IPS DF 6.9 (cell line): ENCODE data around the gene TMEM88.

Experiments used
- DNase-seq: peaks from one replicate; pipeline ENCODE4 v3.0.0-alpha.2; 2013; ENCODE audit warnings: low read depth, low spot score
- H3K27ac ChIP-seq: one replicate; pipeline ENCODE4 v1.5.1; 2013; ENCODE audit warnings: low read length, control low read depth
- H3K27me3 ChIP-seq: 2 replicates; pipeline ENCODE4 v1.6.1; 2013; ENCODE audit warnings: mild to moderate bottlenecking, low read length; ENCODE audit not compliant: control insufficient read depth, insufficient read depth
- H3K36me3 ChIP-seq: 2 replicates; pipeline ENCODE4 v1.6.1; 2013; ENCODE audit warnings: low read length; ENCODE audit not compliant: control insufficient read depth, insufficient read depth
- H3K4me1 ChIP-seq: 2 replicates; pipeline ENCODE4 v1.6.1; 2013; ENCODE audit warnings: low read length; ENCODE audit not compliant: control insufficient read depth, insufficient read depth
- H3K4me3 ChIP-seq: 2 replicates; pipeline ENCODE4 v1.5.1; 2013; ENCODE audit warnings: mild to moderate bottlenecking, low read length
- H3K9me3 ChIP-seq: 2 replicates; pipeline ENCODE4 v1.6.1; 2013; ENCODE audit warnings: low read length, inconsistent platforms; ENCODE audit not compliant: control insufficient read depth, insufficient read depth
- WGBS: extraction: QIAGEN DNeasy Blood & Tissue Kit; methylation state at CpG from one replicate; pipeline ENCODE4 v1.1.7; 2013; ENCODE audit warnings: mixed read lengths, missing lambda C conversion rate; ENCODE audit not compliant: insufficient read length, insufficient coverage; 5-methylcytosine and 5-hydroxymethylcytosine counted together

The TMEM88 gene

GRCh38 chr17:7818746-7819645, 35.9 kb upstream of the TMEM88 start:
- peaks cover 3% of the 10 kb centered on the region for H3K4me1 ChIP-seq
- no CpG with 5 or more reads among the region's 27 CpGs for WGBS
- H3K27ac ChIP-seq: no peak overlapping the region
- no peak for DNase-seq
- no peaks in the 10 kb centered on the region; the same call in 1 of the 2 replicates for H3K27me3 ChIP-seq
- no peaks in the 10 kb centered on the region for H3K36me3 ChIP-seq
- H3K9me3 ChIP-seq: no peaks in the 10 kb centered on the region
- H3K4me3 ChIP-seq: no peak overlapping the region

- WGBS: no CpG with 5 or more reads among the region's 5 CpGs
- H3K36me3 ChIP-seq: no peaks in the 10 kb centered on the region
- no peak for DNase-seq
- H3K9me3 ChIP-seq: no peaks in the 10 kb centered on the region
- peaks cover 2% of the 10 kb centered on the region; the same call in 1 of the 2 replicates for H3K27me3 ChIP-seq
- H3K27ac ChIP-seq: no peak overlapping the region
- peaks cover 3% of the 10 kb centered on the region for H3K4me1 ChIP-seq
- no peak overlapping the region for H3K4me3 ChIP-seq
Measured at GRCh38 chr17:7820231-7820630, 34.6 kb upstream of the TMEM88 start.

GRCh38 chr17:7822126-7822525, 32.7 kb upstream of the TMEM88 start:
- Histone ChIP-seq H3K9me3 (no peaks in the 10 kb centered on the region), H3K4me1 (peaks cover 3% of the 10 kb centered on the region), H3K4me3 (no peak overlapping the region), H3K27ac (no peak overlapping the region), H3K27me3 (peaks cover 2% of the 10 kb centered on the region; the same call in 1 of the 2 replicates), H3K36me3 (no peaks in the 10 kb centered on the region)
- DNase-seq: no peak
- WGBS: 100% methylated on average over 1 of the region's 14 CpGs

- Histone ChIP-seq H3K27ac (no peak overlapping the region), H3K9me3 (no peaks in the 10 kb centered on the region), H3K36me3 (no peaks in the 10 kb centered on the region), H3K4me1 (peaks cover 3% of the 10 kb centered on the region), H3K27me3 (peaks cover 2% of the 10 kb centered on the region; the same call in 1 of the 2 replicates), H3K4me3 (no peak overlapping the region)
- no peak for DNase-seq
- WGBS: no CpG with 5 or more reads among the region's 20 CpGs
Measured at GRCh38 chr17:7823581-7824001, 31.3 kb upstream of the TMEM88 start.

- H3K27ac ChIP-seq: no peak overlapping the region
- no peak for DNase-seq
- peaks cover 3% of the 10 kb centered on the region; the same call in 1 of the 2 replicates for H3K4me1 ChIP-seq
- H3K9me3 ChIP-seq: no peaks in the 10 kb centered on the region
- H3K36me3 ChIP-seq: no peaks in the 10 kb centered on the region
- no CpG with 5 or more reads among the region's 9 CpGs for WGBS
- no peak overlapping the region for H3K4me3 ChIP-seq
- peaks cover 2% of the 10 kb centered on the region; the same call in 1 of the 2 replicates for H3K27me3 ChIP-seq
Measured at GRCh38 chr17:7824021-7824924, 30.6 kb upstream of the TMEM88 start.

- no peaks in the 10 kb centered on the region for H3K9me3 ChIP-seq
- WGBS: no CpG with 5 or more reads among the region's 12 CpGs
- H3K27ac ChIP-seq: no peak overlapping the region
- no peak overlapping the region for H3K4me3 ChIP-seq
- H3K36me3 ChIP-seq: no peaks in the 10 kb centered on the region
- H3K27me3 ChIP-seq: peaks cover 2% of the 10 kb centered on the region; the same call in 1 of the 2 replicates
- peaks cover 3% of the 10 kb centered on the region; the same call in 1 of the 2 replicates for H3K4me1 ChIP-seq
- no peak for DNase-seq
Measured at GRCh38 chr17:7825206-7825990, 29.5 kb upstream of the TMEM88 start.

- DNase-seq: no peak
- Histone ChIP-seq H3K36me3 (no peaks in the 10 kb centered on the region), H3K4me1 (peaks cover 3% of the 10 kb centered on the region; the same call in 1 of the 2 replicates), H3K27ac (no peak overlapping the region), H3K27me3 (peaks cover 4% of the 10 kb centered on the region; the same call in 1 of the 2 replicates), H3K4me3 (no peak overlapping the region), H3K9me3 (no peaks in the 10 kb centered on the region)
- 100% methylated on average over 1 of the region's 8 CpGs for WGBS
Measured at GRCh38 chr17:7830616-7831015, 24.2 kb upstream of the TMEM88 start.

- H3K27me3 ChIP-seq: peaks cover 4% of the 10 kb centered on the region; the same call in 1 of the 2 replicates
- peaks cover 3% of the 10 kb centered on the region; the same call in 1 of the 2 replicates for H3K4me1 ChIP-seq
- no peak for DNase-seq
- no CpG with 5 or more reads among the region's 7 CpGs for WGBS
- no peaks in the 10 kb centered on the region for H3K36me3 ChIP-seq
- no peaks in the 10 kb centered on the region for H3K9me3 ChIP-seq
- no peak overlapping the region for H3K4me3 ChIP-seq
- no peak overlapping the region for H3K27ac ChIP-seq
Measured at GRCh38 chr17:7831233-7831632, 23.6 kb upstream of the TMEM88 start.

GRCh38 chr17:7832431-7832830, 22.4 kb upstream of the TMEM88 start:
- no CpG with 5 or more reads among the region's 10 CpGs for WGBS
- Histone ChIP-seq H3K27ac (no peak overlapping the region), H3K27me3 (peaks cover 4% of the 10 kb centered on the region; the same call in 1 of the 2 replicates), H3K4me1 (peaks cover 3% of the 10 kb centered on the region; the same call in 1 of the 2 replicates), H3K4me3 (no peak overlapping the region), H3K9me3 (no peaks in the 10 kb centered on the region), H3K36me3 (no peaks in the 10 kb centered on the region)
- no peak for DNase-seq
